Ecto neural progenitor cell (in vitro differentiated cells): Measurements from ENCODE around the gene MRPL21.
"Not testable (repeated sequence)": the region's sequence is repeated elsewhere in the genome, so short reads cannot be mapped to it uniquely, and the experiment has no call there.

Experiments used
- DNase-seq: peaks from one replicate; pipeline ENCODE4 v3.0.0-alpha.2; 2018; ENCODE audit warnings: low spot score

MRPL21 gene

DNA sequence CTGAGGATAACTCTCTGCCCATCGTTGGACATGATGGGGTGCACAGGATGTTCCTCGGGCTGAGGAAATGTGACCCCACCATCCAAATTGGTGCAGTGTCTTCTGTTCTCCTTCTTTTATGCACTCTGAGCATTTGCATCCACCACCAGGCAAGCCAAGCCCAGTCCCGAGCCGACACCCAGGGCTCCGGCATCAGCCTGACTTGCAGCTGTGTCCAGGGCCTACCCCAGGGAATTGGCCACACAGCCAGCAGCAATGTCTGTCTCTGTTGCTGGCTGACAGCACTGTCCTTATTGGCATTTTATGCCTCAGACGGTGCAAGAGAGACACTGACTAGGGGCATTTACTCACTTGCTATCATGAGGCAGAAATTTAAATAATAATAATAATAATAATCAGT, 36.6 kb downstream of the MRPL21 start:
- no peak for DNase-seq

DNA sequence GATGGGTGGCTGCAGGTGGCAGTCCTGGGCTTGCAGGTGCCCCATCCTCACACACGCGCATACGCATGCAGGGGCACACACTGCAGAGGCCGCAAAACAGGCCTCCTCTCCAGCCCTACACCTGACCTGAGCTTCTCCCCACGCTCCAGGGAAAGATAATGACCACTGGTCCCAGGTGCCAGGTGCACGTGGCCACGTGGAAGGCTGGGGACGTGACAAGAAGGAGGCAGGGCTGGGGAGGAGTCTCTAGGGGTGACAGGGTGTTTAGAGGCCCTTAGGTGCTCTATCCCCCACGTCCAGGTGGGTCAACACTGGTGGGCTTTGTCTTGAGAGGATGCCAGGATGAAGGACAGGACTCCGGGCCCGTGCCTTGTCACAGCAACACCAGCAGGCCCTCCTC, 38.4 kb downstream of the MRPL21 start:
- DNase-seq, result no peak

- no peak for DNase-seq
Measured at GRCh38 chr11:68863553-68864265, 39.9 kb downstream of the MRPL21 start.

- DNase-seq, result no peak
Measured at GRCh38 chr11:68862421-68862820, 41.2 kb downstream of the MRPL21 start.

DNA sequence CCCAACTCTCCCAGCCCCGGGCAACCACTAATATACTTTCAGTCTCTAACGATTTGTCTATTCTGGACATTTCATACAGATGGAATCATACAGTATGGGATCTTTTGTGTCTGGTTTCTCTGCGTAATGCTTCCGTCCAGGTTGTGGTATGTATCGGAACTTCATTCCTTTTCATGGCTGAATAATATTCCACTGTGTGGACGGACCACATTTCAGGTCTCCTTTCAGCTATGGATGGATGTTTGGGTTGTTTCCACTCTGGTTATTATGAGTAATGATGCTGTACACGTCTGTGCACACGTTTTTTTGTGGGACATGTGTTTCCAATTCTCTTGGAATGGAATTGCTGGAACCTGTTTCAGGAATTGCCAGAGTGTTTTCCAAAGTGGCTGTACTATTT, 44.5 kb downstream of the MRPL21 start:
- DNase-seq, result no peak

DNA sequence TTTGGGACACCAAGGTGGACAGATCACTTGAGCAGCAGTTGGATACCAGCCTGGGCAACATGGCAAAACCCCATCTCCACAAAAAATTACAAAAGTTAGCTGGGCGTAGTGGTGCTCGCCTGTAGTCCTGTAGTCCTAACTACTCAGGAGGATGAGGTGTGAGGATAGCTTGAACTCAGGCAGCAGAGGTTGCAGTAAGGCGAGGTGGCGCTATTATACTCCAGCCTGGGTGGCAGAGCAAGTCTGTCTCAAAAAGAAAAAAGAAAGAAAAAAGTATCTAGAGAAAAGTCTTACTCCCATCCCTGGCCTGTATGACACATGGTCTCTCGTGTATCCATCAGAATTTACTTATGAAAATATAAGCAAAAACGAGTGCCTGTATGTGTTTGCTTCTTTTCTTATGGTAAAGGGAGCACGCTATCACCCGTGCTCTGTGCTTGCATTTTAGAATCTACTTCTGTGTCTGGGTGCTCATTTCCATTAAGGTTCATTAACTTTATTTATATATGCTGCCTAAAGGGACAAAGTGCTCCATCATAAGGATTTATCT, 46.5 kb downstream of the MRPL21 start:
- no peak for DNase-seq

DNA sequence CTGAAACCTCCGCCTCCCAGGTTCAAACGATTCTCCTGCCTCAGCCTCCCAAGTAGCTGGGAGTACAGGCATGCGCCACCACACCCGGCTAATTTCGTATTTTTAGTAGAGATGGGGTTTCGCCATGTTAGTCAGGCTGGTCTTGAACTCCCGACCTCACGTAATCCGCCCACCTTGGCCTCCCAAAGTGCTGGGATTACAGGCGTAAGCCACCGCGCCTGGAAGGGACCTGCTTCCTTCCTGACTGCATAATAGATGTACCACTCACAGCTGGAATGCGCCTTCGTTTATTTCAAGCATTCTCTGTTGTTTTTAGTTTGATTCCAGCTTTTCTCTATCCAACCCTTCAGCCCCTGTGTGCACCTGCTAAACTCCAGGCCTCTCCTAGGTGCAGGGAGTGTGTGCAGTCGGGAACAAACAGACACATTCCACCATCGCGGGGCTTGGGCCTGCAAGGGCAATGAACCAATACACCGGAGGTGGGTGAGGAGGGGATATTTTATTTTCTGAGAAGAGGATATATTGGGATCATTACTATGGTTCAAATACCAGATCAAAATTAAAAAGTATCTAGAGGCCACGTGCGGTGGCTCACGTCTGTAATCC, 47.1 kb downstream of the MRPL21 start:
- DNase-seq, result not testable (repeated sequence)

DNA sequence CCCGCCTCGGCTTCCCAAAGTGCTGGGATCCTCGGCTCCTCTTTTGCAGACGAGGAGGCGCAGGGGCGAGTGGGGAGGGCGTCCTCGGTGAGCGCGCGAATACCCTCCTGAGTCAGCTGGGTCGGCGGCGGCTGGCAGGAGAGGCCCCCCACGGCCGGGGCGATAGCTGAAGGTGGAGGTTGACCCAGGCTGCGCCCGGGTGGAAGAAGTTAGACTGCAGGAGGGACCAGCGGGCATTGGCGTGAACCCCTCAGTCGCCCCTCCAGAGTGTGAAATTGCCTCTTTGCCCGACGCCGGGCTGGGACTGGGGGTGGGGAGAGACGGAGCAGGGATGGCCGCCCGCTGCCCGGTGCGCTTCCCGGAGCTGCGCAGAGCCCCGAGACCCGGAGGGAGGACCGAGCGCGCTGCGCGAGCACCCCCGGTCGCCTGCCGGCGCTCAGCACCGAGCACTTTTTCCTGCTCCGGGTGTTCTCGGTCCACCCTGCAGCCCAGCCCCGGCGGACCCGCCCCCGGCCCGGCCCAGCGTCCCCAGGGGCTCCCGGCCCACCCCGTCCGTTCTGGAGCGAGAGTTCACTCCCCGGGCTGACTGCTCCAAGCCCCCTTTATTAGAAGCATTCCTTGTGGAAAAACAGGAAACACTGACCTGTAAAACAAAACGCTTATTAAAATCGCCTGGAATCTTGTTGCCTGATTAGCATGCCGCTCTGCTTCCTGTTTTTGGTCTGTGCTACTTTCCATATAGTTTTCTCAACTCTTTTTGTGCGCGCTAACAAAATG, 48.2 kb downstream of the MRPL21 start:
- DNase-seq, result peak; percentile 61

- no peak for DNase-seq
Measured at GRCh38 chr11:68854273-68854958, 49.2 kb downstream of the MRPL21 start.

GRCh38 chr11:68852628-68853027, 51.0 kb downstream of the MRPL21 start:
- DNase-seq, result no peak

- DNase-seq, result no peak
Measured at GRCh38 chr11:68848429-68848828, 55.2 kb downstream of the MRPL21 start.

DNA sequence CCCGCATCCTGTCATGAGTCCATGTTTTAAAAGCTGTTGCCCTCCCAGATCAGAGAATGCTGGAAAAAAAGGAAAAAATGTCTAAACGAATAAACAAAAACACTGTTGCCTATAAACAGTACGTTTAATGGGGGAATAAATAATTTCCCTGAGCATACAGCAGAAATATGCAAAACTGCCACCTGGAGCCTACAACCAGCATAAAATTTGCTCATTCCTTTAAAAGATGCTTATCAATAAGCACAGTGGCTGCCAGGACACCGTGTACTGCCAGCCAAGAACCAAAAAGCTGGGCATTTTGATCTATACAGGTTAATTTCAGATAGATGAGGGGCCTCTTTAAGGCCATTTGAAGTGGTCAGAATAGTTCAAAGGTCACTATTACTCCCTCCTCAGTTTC, 56.2 kb downstream of the MRPL21 start:
- no peak for DNase-seq

DNA sequence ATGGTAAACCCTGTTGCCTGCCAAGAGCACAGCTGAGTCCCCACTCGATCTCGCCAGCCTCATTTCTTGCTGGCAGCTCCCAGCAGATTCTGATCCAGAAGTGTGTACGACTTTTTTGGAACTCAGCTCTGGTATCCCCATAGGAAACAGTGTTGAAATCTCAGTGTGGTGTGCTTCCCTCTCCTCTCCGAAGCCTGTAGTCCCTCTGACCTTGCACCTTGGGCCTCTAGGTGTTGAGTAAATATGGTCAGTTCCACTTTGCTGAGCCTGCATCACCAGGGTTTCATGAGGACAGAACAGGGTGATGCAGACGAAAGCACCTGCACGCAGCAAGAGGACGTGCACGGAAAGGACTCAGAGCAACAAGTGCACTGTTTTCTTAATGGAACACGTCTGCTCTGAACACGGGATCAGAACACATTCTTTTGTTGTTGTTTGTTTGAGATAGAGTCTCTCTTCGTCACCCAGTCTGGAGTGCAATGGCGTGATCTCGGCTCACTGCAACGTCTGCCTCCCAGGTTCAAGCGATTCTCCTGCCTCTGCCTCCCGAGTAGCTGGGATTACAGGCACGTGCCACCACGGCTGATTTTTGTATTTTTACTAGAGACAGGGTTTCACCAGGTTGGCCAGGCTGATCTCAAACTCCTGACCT, 58.2 kb downstream of the MRPL21 start:
- DNase-seq, result no peak

DNA sequence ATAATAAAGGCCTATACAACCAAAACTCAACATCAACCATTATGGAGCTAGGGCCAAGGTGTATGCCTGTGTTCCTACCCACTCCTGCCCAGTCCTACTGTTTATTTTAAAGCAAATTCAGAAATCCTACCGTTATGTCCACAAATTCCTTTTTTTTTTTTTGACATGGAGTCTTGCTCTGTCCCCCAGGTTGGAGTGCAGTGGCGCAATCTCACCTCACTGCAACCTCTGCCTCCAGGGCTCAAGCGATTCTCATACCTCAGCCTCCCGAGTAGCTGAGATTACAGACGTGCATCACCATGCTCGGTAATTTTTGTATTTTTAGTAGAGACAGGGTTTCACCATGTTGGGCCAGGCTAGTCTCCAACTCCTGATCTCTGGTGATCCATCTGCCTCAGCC, 58.8 kb downstream of the MRPL21 start:
- no peak for DNase-seq

DNA sequence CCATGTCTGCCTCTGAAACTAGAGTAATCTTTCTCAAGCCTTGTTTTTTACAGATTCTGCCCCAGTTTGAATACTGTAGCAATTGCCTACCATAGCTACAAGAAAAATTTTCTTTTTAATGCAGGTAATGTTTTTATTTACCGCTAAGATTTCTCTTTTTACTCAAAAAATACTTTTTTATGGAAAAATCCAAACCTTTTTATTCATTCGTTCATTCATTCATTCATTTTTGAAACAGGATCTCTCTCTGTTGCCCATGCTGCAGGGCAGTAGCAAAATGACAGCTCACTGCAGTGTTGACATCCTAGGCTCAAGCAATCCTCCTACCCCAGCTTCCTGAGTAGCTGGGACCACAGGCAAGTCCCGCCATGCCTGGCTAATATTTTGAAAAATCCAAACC, 59.3 kb downstream of the MRPL21 start:
- DNase-seq, result no peak

GRCh38 chr11:68843703-68844312, 59.8 kb downstream of the MRPL21 start:
- no peak for DNase-seq

GRCh38 chr11:68843052-68843561, 60.5 kb downstream of the MRPL21 start:
- no peak for DNase-seq

DNA sequence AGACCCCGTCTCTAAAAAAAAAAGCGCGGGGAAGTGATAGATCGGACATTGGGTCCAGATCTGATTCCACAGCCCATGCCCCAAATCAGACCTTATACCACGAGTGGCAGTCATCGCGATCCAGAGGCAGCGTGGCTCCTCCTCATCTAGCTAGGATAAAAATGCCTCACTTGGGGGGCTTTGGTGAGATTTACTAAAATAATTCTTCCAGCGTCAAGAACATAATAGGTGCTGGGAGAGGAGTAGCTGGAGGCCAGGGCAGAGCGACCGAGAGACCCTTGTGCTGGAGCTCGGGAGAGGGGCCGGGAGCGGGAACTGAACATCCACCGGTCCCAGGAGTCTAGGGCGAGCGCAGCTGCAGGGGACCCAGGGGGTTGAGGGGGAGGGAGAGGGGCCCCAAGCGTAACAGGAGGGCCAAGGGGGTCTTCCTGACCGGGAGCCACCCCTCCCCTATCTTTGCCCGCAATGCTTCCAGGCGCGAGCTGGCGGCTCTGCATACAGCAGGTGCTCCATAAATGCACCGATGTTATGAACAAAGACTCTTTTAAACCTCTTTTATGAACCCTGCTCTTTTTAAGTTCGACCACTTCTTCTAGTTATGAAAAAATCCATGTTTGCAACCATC, 61.1 kb downstream of the MRPL21 start:
- DNase-seq, result no peak

DNA sequence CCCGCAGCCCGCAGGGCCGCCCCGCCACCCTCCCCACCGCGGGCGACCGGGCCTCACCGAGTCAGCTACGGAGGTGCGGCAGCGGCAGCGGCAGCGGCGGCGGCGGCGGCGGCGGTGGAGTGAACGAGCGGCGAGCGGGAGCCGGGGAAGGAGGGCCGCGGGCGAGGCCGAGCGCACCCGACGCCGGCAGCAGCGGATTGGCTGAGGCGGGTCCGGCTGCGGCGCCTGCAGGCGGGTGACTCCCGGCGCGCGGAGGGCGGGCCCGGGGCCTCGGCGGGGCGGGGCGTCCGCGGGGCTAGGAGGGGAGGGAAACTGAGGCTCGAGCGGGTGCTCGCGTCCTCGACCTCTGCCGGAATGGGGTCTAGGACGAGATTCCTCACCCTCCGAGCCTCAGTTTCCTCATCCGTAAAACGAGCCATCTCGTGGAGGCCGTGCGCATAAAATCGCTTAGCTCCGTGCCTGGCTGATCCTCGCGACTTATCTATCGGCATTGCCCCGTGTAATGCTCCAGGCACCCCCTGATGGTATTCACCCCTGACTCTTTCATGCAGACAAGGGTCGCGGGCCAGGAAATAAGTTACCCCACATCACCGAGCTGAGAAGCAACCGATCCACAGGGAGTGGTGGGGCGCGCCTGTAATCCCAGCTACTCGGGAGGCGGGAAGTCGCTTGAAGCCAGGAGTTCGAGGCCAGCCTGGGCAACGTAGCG, 61.8 kb downstream of the MRPL21 start, which contains the start of gene CPT1A:
TSS of gene CPT1A (minus strand) at position 199 of the 709 bp plus-strand sequence. CDS start 26,442 bp downstream, outside the sequence.
- DNase-seq, result peak; percentile 81
